SK-N-SH treated with all-trans-retinoic acid at 6 μM for 48 hours (cell line): ENCODE results near the gene RPL3.

Source experiments
- ARNTL ChIP-seq: fragments of 450-650 bp; formaldehyde crosslinking; IDR thresholded peaks from 2 replicates; pipeline ENCODE4 v1.5.0; 2020; ENCODE audit warnings: low read depth, mild to moderate bottlenecking, moderate library complexity, borderline replicate concordance
- CSDC2 ChIP-seq: fragments of 250-450 bp; sonication (Bioruptor Pico); IDR thresholded peaks from 2 replicates; pipeline ENCODE4 v1.5.0; 2020; ENCODE audit warnings: mild to moderate bottlenecking, moderate library complexity
- ESRRG ChIP-seq: fragments of 250-450 bp; sonication (Bioruptor Pico); IDR thresholded peaks from 2 replicates; pipeline ENCODE4 v1.6.1; 2021; ENCODE audit warnings: mild to moderate bottlenecking
- ISL1 ChIP-seq: fragments of 250-450 bp; sonication (Bioruptor Pico); IDR thresholded peaks from 2 replicates; pipeline ENCODE4 v2.1.2; 2022; ENCODE audit warnings: mild to moderate bottlenecking, moderate library complexity
- ZFP3 ChIP-seq: fragments of 250-450 bp; sonication (Bioruptor Pico); IDR thresholded peaks from 2 replicates; pipeline ENCODE4 v1.5.0; 2020; ENCODE audit warnings: mild to moderate bottlenecking, moderate library complexity
- ZFP30 ChIP-seq: fragments of 450-650 bp; formaldehyde crosslinking; IDR thresholded peaks from 2 replicates; pipeline ENCODE4 v1.5.0; 2022; ENCODE audit warnings: mild to moderate bottlenecking, moderate library complexity
- ZNF70 ChIP-seq: fragments of 450-650 bp; formaldehyde crosslinking; IDR thresholded peaks from 2 replicates; pipeline ENCODE4 v1.5.0; 2020; ENCODE audit warnings: mild to moderate bottlenecking, moderate library complexity

GRCh38 chr22:39360674-39361413 lies 41.4 kb upstream of the RPL3 start:
- TF ChIP-seq ISL1 (CRISPR knock-in tag): no peak
- no peak for TF ChIP-seq ARNTL (CRISPR knock-in tag)
- no peak for TF ChIP-seq ZFP3 (CRISPR knock-in tag)
- no peak for TF ChIP-seq ZNF70
- no peak for TF ChIP-seq ZFP30 (CRISPR knock-in tag)
- TF ChIP-seq ESRRG (CRISPR knock-in tag): no peak
- TF ChIP-seq CSDC2 (CRISPR knock-in tag): no peak
